HEK293T (cell line): Measurements from ENCODE around the gene GCM1.

Experiments used
- BHLHE40 ChIP-seq: fragments of 450-650 bp; IDR thresholded peaks from 2 replicates; pipeline ENCODE4 v1.6.1; 2016; ENCODE audit warnings: mild to moderate bottlenecking, moderate library complexity, borderline replicate concordance
- FOXA1 ChIP-seq: fragments of 450-650 bp; IDR thresholded peaks from 2 replicates; pipeline ENCODE4 v1.6.1; 2016; ENCODE audit warnings: mild to moderate bottlenecking
- SP1 ChIP-seq: fragments of 450-650 bp; IDR thresholded peaks from 2 replicates; pipeline ENCODE4 v1.6.1; 2017
- TARDBP ChIP-seq: fragments of 450-650 bp; IDR thresholded peaks from 2 replicates; pipeline ENCODE4 v1.6.1; 2016

DNA sequence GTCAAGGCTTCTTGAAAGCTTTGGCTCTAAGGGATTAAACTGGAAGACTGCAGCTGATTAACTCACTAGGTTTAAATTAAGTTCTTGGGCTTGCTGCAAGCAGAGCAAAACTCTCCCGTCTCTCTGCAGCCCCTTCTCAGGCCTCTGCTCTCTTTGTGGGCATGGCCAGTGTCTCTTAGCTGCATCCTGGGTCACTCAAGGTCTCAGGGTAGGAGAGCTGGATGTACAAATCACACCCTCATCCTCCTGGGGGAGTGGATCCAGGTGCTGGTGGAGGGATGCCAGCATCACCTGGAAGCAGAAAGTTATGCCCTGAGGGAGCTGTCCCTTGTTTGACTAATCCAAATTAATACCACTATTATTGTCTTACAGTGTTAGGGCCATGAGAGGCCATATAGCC lies 35.8 kb downstream of the GCM1 start:
- TF ChIP-seq SP1, result no peak
- no peak for TF ChIP-seq BHLHE40
- no peak for TF ChIP-seq FOXA1
- TF ChIP-seq TARDBP, result no peak
